NCI-H82 treated with DMSO at 0.1 percent for 48 hours (cell line): ENCODE results near the gene ZNF462.

Source experiments
- DNase-seq: peaks from one replicate; lab custom pipeline; 2025; ENCODE audit not compliant: unreplicated experiment; lab: John Stamatoyannopoulos, UW

Gene ZNF462

GRCh38 chr9:107054146-107054545 is 191.2 kb downstream of the ZNF462 start:
- no peak for DNase-seq

GRCh38 chr9:107059220-107059619 is 196.3 kb downstream of the ZNF462 start:
- DNase-seq, result no peak

GRCh38 chr9:107060062-107060461 is 197.1 kb downstream of the ZNF462 start:
- DNase-seq, result no peak
